HEK293T (cell line): Measurements from ENCODE around the gene SYNPO2L.
"Not testable (repeated sequence)": the region's sequence is repeated elsewhere in the genome, so short reads cannot be mapped to it uniquely, and the experiment has no call there.

Experiments
- BHLHE40 ChIP-seq: fragments of 450-650 bp; IDR thresholded peaks from 2 replicates; pipeline ENCODE4 v1.6.1; 2016; ENCODE audit warnings: mild to moderate bottlenecking, moderate library complexity, borderline replicate concordance
- FOXK2 ChIP-seq: fragments of 450-650 bp; IDR thresholded peaks from 2 replicates; pipeline ENCODE4 v1.6.1; 2016; ENCODE audit warnings: mild to moderate bottlenecking
- SP1 ChIP-seq: fragments of 450-650 bp; IDR thresholded peaks from 2 replicates; pipeline ENCODE4 v1.6.1; 2017
- TF ChIP-seq, protein P1 (sequence below): fragments of 450-650 bp; IDR thresholded peaks from 2 replicates; pipeline ENCODE4 v1.6.1; 2016

DNA sequence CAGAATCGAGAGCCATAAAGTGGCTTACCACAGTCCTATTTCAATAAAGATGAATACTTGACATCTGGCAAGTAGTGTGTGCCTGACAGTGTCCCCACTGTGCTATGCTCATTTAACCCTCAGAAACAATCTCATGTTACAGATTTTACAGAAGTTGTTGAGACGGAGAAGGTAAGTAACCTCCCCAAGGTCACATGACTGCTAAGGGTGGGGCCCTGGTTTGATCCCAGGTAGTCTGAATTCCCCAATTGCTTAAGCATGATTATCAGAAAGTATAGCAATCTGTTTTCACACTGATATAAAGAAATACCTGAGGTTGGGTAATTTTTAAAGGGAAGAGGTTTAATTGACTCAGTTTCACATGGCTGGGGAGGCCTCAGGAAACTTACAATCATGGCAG lies 43.0 kb upstream of the SYNPO2L start:
- TF ChIP-seq, protein P1, sequence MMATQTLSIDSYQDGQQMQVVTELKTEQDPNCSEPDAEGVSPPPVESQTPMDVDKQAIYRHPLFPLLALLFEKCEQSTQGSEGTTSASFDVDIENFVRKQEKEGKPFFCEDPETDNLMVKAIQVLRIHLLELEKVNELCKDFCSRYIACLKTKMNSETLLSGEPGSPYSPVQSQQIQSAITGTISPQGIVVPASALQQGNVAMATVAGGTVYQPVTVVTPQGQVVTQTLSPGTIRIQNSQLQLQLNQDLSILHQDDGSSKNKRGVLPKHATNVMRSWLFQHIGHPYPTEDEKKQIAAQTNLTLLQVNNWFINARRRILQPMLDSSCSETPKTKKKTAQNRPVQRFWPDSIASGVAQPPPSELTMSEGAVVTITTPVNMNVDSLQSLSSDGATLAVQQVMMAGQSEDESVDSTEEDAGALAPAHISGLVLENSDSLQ, result not testable (repeated sequence)
- TF ChIP-seq SP1, BHLHE40, FOXK2: not testable (repeated sequence)
